ENCODE results near the gene TACSTD2.
"Not testable (repeated sequence)": the region's sequence is repeated elsewhere in the genome, so short reads cannot be mapped to it uniquely, and the experiment has no call there.

Gene TACSTD2, protein sequence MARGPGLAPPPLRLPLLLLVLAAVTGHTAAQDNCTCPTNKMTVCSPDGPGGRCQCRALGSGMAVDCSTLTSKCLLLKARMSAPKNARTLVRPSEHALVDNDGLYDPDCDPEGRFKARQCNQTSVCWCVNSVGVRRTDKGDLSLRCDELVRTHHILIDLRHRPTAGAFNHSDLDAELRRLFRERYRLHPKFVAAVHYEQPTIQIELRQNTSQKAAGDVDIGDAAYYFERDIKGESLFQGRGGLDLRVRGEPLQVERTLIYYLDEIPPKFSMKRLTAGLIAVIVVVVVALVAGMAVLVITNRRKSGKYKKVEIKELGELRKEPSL

DNA sequence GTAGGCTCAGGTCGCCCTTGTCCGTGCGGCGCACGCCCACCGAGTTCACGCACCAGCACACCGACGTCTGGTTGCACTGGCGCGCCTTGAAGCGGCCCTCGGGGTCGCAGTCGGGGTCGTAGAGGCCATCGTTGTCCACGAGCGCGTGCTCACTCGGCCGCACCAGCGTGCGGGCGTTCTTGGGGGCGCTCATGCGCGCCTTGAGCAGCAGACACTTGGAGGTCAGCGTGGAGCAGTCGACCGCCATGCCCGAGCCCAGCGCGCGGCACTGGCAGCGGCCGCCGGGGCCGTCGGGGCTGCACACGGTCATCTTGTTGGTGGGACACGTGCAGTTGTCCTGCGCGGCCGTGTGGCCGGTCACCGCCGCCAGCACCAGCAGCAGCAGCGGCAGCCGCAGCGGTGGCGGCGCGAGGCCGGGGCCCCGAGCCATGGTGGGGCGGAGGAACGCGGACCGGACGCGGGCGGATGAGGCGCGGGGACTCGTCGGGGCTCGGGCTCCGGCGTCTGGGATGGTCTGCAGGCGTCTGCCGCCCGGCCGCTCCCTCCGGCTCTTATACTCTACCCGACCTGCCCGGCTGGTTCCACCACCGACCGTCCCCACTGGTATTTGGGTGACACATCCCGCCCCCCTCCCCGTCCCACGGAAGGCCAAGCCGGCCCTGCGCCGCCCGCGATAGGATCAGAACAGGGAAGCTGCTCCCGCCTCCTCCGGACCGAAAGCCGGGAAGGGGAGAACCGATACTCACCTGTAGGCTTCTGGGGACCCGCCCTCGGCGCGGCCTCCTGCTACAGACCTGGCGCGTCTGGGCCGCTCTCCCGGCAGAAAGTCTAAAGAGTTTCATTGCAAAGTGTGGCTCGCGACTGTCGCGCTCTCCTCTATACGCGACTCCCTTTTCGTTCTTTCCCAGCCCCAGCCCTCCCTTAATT, at the start of gene TACSTD2:
Gene TACSTD2 (minus strand): TSS at position 526 of the 927 bp plus-strand sequence. CDS start 96 bp downstream, at position 430.
- DNase-seq (ENCODE audit: low read depth), result no peak
- H3K4me3 ChIP-seq (ENCODE audit: low read length), result peak within 1 kb of the TSS; percentile 29
- TF ChIP-seq, protein P1, sequence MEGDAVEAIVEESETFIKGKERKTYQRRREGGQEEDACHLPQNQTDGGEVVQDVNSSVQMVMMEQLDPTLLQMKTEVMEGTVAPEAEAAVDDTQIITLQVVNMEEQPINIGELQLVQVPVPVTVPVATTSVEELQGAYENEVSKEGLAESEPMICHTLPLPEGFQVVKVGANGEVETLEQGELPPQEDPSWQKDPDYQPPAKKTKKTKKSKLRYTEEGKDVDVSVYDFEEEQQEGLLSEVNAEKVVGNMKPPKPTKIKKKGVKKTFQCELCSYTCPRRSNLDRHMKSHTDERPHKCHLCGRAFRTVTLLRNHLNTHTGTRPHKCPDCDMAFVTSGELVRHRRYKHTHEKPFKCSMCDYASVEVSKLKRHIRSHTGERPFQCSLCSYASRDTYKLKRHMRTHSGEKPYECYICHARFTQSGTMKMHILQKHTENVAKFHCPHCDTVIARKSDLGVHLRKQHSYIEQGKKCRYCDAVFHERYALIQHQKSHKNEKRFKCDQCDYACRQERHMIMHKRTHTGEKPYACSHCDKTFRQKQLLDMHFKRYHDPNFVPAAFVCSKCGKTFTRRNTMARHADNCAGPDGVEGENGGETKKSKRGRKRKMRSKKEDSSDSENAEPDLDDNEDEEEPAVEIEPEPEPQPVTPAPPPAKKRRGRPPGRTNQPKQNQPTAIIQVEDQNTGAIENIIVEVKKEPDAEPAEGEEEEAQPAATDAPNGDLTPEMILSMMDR (conservative IDR thresholded peaks at IDR 0.05; ENCODE audit: low read depth, low read length), result no peak

DNA sequence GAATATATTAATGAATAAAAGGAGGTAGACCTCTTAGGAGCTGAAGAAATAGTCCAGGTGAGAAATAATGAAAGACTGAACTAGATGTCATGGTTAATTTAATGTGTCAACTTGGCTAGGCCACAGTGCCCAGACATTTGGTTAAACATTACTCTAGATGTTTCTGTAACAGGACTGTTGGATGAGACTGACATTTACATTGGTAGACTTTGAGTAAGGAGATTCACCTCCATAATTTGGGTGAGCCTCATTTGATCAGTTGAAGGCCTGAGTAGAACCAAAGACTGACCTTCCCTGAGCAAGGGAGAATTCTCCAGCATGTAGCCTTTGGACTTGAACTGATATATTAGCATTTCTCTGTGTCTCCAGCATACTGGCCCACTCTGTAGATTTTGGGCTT, 49.2 kb upstream of the TACSTD2 start:
- DNase-seq (ENCODE audit: low read depth), result no peak
- H3K4me3 ChIP-seq (ENCODE audit: low read length), result no peak overlapping the region
- TF ChIP-seq, protein P1 (conservative IDR thresholded peaks at IDR 0.05; ENCODE audit: low read depth, low read length), result no peak

DNA sequence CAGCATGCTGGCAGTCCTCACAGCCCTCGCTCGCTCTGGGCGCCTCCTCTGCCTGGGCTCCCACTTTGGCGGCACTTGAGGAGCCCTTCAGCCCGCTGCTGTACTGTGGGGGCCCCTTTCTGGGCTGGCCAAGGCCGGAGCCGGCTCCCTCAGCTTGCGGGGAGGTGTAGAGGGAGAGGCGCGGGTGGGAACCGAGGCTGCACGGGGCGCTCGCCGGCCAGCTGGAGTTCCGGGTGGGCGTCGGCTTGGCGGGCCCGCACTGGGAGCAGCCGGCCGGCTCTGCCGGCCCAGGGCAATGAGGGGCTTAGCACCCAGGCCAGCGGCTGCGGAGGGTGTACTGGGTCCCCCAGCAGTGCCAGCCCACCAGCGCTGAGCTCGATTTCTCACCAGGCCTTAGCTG, 46.2 kb upstream of the TACSTD2 start:
- DNase-seq (ENCODE audit: low read depth); H3K4me3 ChIP-seq (ENCODE audit: low read length): not testable (repeated sequence)

DNA sequence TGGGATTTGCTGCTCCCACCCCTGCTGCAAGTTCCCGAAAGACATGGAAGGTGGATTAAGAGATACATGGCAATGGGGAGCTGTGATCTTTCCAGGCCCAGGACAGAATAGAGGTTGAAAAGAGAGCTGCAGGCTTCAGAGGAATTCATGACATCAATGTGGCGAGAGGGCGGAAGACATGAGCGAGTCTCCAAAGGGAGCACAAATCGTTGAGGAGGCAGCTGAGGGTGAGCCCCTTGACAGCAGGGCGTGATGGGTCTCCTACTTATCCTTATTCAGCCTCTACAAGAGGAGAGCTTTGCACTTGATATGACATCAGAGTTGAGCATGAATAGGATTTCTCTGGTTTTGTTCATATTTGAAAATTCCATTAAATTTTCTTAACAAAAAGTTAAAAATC, 45.5 kb upstream of the TACSTD2 start:
- DNase-seq (ENCODE audit: low read depth), result no peak
- no peak overlapping the region for H3K4me3 ChIP-seq (ENCODE audit: low read length)
- TF ChIP-seq, protein P1 (conservative IDR thresholded peaks at IDR 0.05; ENCODE audit: low read depth, low read length), result no peak

DNA sequence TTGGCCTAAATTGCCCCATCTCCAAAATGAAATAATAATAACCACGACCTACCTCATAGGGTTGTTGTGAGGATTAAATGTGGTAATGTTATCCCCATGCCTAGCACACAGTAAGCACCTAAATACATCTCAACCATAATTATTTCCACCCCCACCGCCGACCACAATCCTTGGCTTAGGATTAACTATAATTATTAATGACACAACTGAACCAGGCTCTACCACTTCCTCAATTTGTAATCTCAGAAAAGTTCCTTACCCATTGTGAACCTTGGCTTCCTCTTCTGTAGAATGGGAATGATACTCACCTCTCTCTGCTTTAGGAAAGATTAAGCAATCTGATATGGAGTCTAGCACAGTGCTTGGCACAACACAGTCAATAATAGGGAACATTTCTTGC, 44.3 kb upstream of the TACSTD2 start:
- DNase-seq (ENCODE audit: low read depth), result peak; percentile 55
- TF ChIP-seq, protein P1 (conservative IDR thresholded peaks at IDR 0.05; ENCODE audit: low read depth, low read length), result no peak

DNA sequence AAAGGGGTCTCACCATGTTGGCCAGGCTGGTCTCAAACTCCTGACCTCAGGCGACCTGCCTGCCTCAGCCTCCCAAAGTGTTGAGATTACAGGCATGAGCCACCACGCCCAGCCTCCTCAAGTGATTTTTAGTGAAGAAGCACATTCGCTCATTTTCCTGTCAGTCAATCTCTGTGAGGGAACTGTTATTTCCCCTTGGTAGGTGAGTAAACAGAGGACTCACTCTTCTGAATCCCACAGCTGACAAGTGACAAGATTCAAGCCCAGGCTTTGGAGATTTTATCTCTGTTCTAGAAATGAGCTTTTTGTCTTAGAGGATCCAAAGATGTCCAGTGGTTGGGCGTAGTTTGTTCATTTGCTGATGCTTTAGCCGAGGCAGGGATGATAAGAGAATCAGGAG, 43.9 kb upstream of the TACSTD2 start:
- H3K4me3 ChIP-seq (ENCODE audit: low read length), result no peak overlapping the region
- no peak for DNase-seq (ENCODE audit: low read depth)
- TF ChIP-seq, protein P1 (conservative IDR thresholded peaks at IDR 0.05; ENCODE audit: low read depth, low read length), result no peak

More for the DNA sequence above, 44.3 kb upstream of the TACSTD2 start:
- H3K4me3 ChIP-seq (ENCODE audit: low read length), result no peak overlapping the region

DNA sequence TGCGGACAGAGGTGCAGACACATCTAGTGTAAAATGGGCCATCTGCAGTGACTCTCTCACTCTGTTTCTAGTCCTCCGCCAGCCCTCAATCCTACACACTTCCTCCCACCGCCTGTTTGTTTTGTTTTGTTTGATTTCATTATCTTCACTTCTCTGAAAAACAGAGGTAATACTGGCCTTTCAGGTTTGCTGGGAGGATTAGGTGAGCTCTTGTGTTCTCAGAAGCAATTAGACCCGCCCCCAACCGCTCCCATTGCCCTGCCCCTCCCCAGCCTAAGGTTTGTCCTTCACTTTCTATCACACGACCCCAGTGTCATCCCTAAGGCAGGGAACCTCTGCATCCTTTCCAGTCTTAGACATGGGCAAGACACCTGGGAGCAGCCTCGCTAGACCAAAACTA, 43.2 kb upstream of the TACSTD2 start:
- TF ChIP-seq, protein P1 (conservative IDR thresholded peaks at IDR 0.05; ENCODE audit: low read depth, low read length), result no peak
- no peak overlapping the region for H3K4me3 ChIP-seq (ENCODE audit: low read length)
- no peak for DNase-seq (ENCODE audit: low read depth)

Data from retinal pigment epithelial cell (primary cell).